ENCODE results near the gene NAP1L4. TPM values are rescaled to one million over a fixed set of nuclear protein-coding genes. Genes with fewer than 3 reads are reported as not detected.

The NAP1L4 gene
- total RNA-seq, 2 donors from 2014 or later: 62.8 to 83.7 TPM

GRCh38 chr11:2916114-2916891 lies 75.8 kb downstream of the NAP1L4 start:
- ATAC-seq (ENCODE audit: insufficient number of reproducible peaks, low FRiP score, low read depth) (no peak), DNase-seq (ENCODE audit: low spot score) (no peak)
- Histone ChIP-seq H3K36me3 (no peaks in the 10 kb centered on the region), H3K4me3 (no peak overlapping the region), H3K27ac (no peak overlapping the region), H3K9me3 (no peaks in the 10 kb centered on the region), H3K4me1 (ENCODE audit: control insufficient read depth in 1 of 2, low read depth in 2 of 2) (peaks cover 0 to 8% of the 10 kb centered on the region in 2 donors), H3K27me3 (replicated peaks; ENCODE audit: insufficient read depth) (no peaks in the 10 kb centered on the region)
- no peak for TF ChIP-seq CTCF (IDR thresholded peaks at IDR 0.05)

- Histone ChIP-seq H3K27ac (no peak overlapping the region), H3K36me3 (no peaks in the 10 kb centered on the region), H3K9me3 (no peaks in the 10 kb centered on the region), H3K27me3 (replicated peaks; ENCODE audit: insufficient read depth) (no peaks in the 10 kb centered on the region), H3K4me1 (ENCODE audit: control insufficient read depth in 1 of 2, low read depth in 2 of 2) (peaks cover 0 to 8% of the 10 kb centered on the region in 2 donors), H3K4me3 (no peak overlapping the region)
- ATAC-seq (ENCODE audit: insufficient number of reproducible peaks, low FRiP score, low read depth) (no peak), DNase-seq (ENCODE audit: low spot score) (no peak)
- TF ChIP-seq CTCF (IDR thresholded peaks at IDR 0.05): no peak
Observed at GRCh38 chr11:2915473-2915872, 76.7 kb downstream of the NAP1L4 start.

- ATAC-seq (ENCODE audit: insufficient number of reproducible peaks, low FRiP score, low read depth): no peak
- Histone ChIP-seq H3K36me3 (no peaks in the 10 kb centered on the region), H3K4me1 (ENCODE audit: control insufficient read depth in 1 of 2, low read depth in 2 of 2) (peaks cover 0 to 8% of the 10 kb centered on the region in 2 donors), H3K9me3 (no peaks in the 10 kb centered on the region), H3K4me3 (no peak overlapping the region), H3K27ac (no peak overlapping the region), H3K27me3 (replicated peaks; ENCODE audit: insufficient read depth) (no peaks in the 10 kb centered on the region)
- no peak for TF ChIP-seq CTCF (IDR thresholded peaks at IDR 0.05)
- DNase-seq (ENCODE audit: low spot score): no peak
Observed at GRCh38 chr11:2914455-2915195, 77.5 kb downstream of the NAP1L4 start.

- Histone ChIP-seq H3K4me3 (no peak overlapping the region), H3K36me3 (no peaks in the 10 kb centered on the region), H3K27ac (no peak overlapping the region), H3K27me3 (replicated peaks; ENCODE audit: insufficient read depth) (no peaks in the 10 kb centered on the region), H3K9me3 (no peaks in the 10 kb centered on the region), H3K4me1 (ENCODE audit: control insufficient read depth in 1 of 2, low read depth in 2 of 2) (peaks cover 0 to 8% of the 10 kb centered on the region in 2 donors)
- TF ChIP-seq CTCF (IDR thresholded peaks at IDR 0.05): no peak
- ATAC-seq (ENCODE audit: insufficient number of reproducible peaks, low FRiP score, low read depth): no peak
- DNase-seq (ENCODE audit: low spot score): no peak
Observed at GRCh38 chr11:2913776-2914175, 78.4 kb downstream of the NAP1L4 start.

GRCh38 chr11:2913019-2913431 lies 79.1 kb downstream of the NAP1L4 start:
- no peak overlapping the region for H3K27ac ChIP-seq
- no peaks in the 10 kb centered on the region for H3K27me3 ChIP-seq (replicated peaks; ENCODE audit: insufficient read depth)
- DNase-seq (ENCODE audit: low spot score): no peak
- TF ChIP-seq CTCF (IDR thresholded peaks at IDR 0.05): no peak
- H3K9me3 ChIP-seq: no peaks in the 10 kb centered on the region
- no peak for ATAC-seq (ENCODE audit: insufficient number of reproducible peaks, low FRiP score, low read depth)
- no peaks in the 10 kb centered on the region for H3K36me3 ChIP-seq
- H3K4me1 ChIP-seq (ENCODE audit: control insufficient read depth in 1 of 2, low read depth in 2 of 2): peaks cover 0 to 8% of the 10 kb centered on the region in 2 donors
- no peak overlapping the region for H3K4me3 ChIP-seq
